HepG2 (cell line): ENCODE results near the gene RSPH9. TPM values are rescaled to one million over a fixed set of nuclear protein-coding genes. Genes with fewer than 3 reads are reported as not detected.

Experiments
- ATRX ChIP-seq: sonication (generic); formaldehyde crosslinking; IDR thresholded peaks from 2 replicates; pipeline ENCODE4 v1.4.0; 2020; ENCODE audit warnings: missing genetic modification reagents, borderline replicate concordance
- MEF2D ChIP-seq: sonication (generic); formaldehyde crosslinking; IDR thresholded peaks from 2 replicates; pipeline ENCODE4 v1.5.1; 2020; ENCODE audit warnings: mild to moderate bottlenecking, missing genetic modification reagents
- PITX1 ChIP-seq: sonication (generic); formaldehyde crosslinking; IDR thresholded peaks from 2 replicates; pipeline ENCODE4 v1.5.1; 2020; ENCODE audit warnings: mild to moderate bottlenecking, missing genetic modification reagents
- SOX6 ChIP-seq, 2 experiments: fragments of 450-650 bp in 1 of 2; sonication (generic) in 1 of 2; formaldehyde crosslinking in 1 of 2; IDR thresholded peaks; 2 replicates each; pipeline versions ENCODE4 v1.4.0 to v1.6.1; 2017 to 2020; ENCODE audit warnings: antibody characterized with exemption in 1 of 2, mild to moderate bottlenecking in 1 of 2, missing genetic modification reagents in 1 of 2
- TCF7 ChIP-seq: sonication (generic); IDR thresholded peaks from 2 replicates; pipeline ENCODE4 v1.6.1; 2016; ENCODE audit warnings: antibody characterized with exemption, low read depth
- TEAD3 ChIP-seq: optimal IDR thresholded peaks from 2 replicates; pipeline ENCODE3; 2016; ENCODE audit warnings: borderline replicate concordance
- ZBTB20 ChIP-seq: sonication (generic); formaldehyde crosslinking; IDR thresholded peaks from 2 replicates; pipeline ENCODE4 v1.8.1; 2023; ENCODE audit warnings: missing genetic modification reagents, low read depth, mild to moderate bottlenecking, borderline replicate concordance
- ZBTB42 ChIP-seq: sonication (generic); formaldehyde crosslinking; IDR thresholded peaks from 2 replicates; pipeline ENCODE4 v1.5.0; 2020; ENCODE audit warnings: mild to moderate bottlenecking, missing genetic modification reagents
- ZBTB8A ChIP-seq: sonication (generic); formaldehyde crosslinking; IDR thresholded peaks from 2 replicates; pipeline ENCODE4 v1.4.0; 2020; ENCODE audit warnings: mild to moderate bottlenecking, low read depth, missing genetic modification reagents, borderline replicate concordance
- ZNF431 ChIP-seq: sonication (generic); formaldehyde crosslinking; IDR thresholded peaks from 2 replicates; pipeline ENCODE4 v1.9.0; 2022; ENCODE audit warnings: missing genetic modification reagents, low read depth, mild to moderate bottlenecking, borderline replicate concordance
- ZSCAN21 ChIP-seq: sonication (generic); formaldehyde crosslinking; IDR thresholded peaks from 2 replicates; pipeline ENCODE4 v1.8.0; 2022; ENCODE audit warnings: mild to moderate bottlenecking, missing genetic modification reagents, moderate library complexity, borderline replicate concordance
- polyA plus RNA-seq, 8 experiments: library from polyadenylated mRNA; depleted of rRNA in 3 of 8; stranded (reverse) in 7 of 8; unstranded in 1 of 8; fragments of >200 nt; fragmentation: Illumina TruSeq in 4 of 8; extraction: Trizol in 4 of 8; gene quantifications; 2 replicates each; pipeline versions ENCODE4 v1.2.1 to v1.2.3, GENCODE V29; 2011 to 2016; ENCODE audit warnings: low read depth in 4 of 8, missing spikeins in 1 of 8, mixed read lengths in 1 of 8; ENCODE audit not compliant: insufficient read depth in 1 of 8
- total RNA-seq, 5 experiments: library from RNA; depleted of rRNA; stranded (reverse); fragments of >200 nt; fragmentation: Illumina TruSeq; extraction: Trizol; gene quantifications; 2 replicates each; pipeline ENCODE4 v1.2.3, GENCODE V29; 2016; ENCODE audit warnings: low read depth in 1 of 5
- TF ChIP-seq, protein P1 (sequence below): sonication (generic); formaldehyde crosslinking; IDR thresholded peaks from 2 replicates; pipeline ENCODE4 v1.4.0; 2020; ENCODE audit warnings: missing genetic modification reagents
- TF ChIP-seq, protein P2 (sequence below): sonication (generic); formaldehyde crosslinking; conservative IDR thresholded peaks from 2 replicates; pipeline ENCODE4 v1.8.0; 2022; ENCODE audit warnings: low read depth, missing genetic modification reagents
- TF ChIP-seq, protein P3 (sequence below): sonication (generic); formaldehyde crosslinking; IDR thresholded peaks from 2 replicates; pipeline ENCODE4 v1.4.0; 2020; ENCODE audit warnings: missing genetic modification reagents
- TF ChIP-seq, protein P4 (sequence below): sonication (generic); formaldehyde crosslinking; IDR thresholded peaks from 2 replicates; pipeline ENCODE4 v1.8.0; 2022; ENCODE audit warnings: low read depth, missing genetic modification reagents
- TF ChIP-seq, protein P5 (sequence below): sonication (generic); formaldehyde crosslinking; IDR thresholded peaks from 2 replicates; pipeline ENCODE4 v1.5.1; 2020; ENCODE audit warnings: missing genetic modification reagents, mild to moderate bottlenecking, borderline replicate concordance

RSPH9 gene
- total and polyA plus RNA-seq, 2 of the 13 experiments (the other 11 are each of a cell fraction or from before 2014, with no cell fraction given) = 0.04 TPM; not detected in 1

DNA sequence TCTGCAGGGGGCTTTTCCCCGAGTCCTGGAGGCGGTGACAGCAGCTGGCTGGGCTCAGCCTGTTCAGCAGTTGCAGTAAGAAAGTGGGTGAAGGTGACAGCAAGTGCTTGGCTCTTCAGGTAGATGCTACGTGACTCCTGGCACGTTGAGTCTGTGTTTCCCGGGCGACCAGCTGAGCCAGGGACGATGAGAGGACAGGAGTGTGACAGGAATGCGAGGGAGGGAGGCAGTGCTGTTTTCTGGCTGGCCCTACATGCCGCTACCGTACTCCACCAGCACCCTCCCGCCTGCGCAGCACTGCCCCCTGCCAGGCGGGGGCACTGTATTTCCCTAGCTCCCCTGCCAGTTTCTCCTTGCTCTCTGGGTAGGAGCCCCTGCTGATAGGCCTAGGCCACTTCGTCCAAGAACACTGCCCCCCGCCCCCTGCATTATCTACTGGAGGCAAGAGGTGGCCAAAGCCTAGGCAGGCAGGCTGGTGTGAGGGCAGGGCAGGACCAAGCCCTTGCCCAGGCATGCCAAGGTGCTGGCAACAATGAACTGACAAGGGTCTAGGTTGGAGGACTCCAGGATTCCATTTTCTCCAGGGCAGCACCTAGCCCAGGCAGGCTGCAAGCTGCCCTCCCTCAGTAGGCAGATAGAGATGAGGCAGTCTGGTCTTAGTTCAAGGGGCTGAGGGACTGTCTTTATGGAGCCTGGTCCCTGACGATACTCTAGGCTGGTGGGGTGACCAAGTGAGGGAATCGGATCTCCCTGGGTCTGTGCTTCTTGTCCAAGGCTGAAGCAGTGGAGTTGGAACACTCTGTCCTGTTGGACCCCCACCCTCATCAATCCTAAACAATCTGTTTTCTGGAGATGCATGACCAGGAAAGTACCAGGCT, 23.6 kb downstream of the RSPH9 start (continued):
- TF ChIP-seq, protein P1, sequence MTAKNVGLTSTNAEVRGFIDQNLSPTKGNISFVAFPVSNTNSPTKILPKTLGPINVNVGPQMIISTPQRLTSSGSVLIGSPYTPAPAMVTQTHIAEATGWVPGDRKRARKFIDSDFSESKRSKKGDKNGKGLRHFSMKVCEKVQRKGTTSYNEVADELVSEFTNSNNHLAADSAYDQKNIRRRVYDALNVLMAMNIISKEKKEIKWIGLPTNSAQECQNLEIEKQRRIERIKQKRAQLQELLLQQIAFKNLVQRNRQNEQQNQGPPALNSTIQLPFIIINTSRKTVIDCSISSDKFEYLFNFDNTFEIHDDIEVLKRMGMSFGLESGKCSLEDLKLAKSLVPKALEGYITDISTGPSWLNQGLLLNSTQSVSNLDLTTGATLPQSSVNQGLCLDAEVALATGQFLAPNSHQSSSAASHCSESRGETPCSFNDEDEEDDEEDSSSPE (CRISPR knock-in tag) = no peak
- TF ChIP-seq ZSCAN21 (CRISPR knock-in tag) = peak; percentile 93; the same call in 1 of the 2 replicates
- peak; percentile 95 for TF ChIP-seq TEAD3 (CRISPR knock-in tag)
- TF ChIP-seq, protein P2, sequence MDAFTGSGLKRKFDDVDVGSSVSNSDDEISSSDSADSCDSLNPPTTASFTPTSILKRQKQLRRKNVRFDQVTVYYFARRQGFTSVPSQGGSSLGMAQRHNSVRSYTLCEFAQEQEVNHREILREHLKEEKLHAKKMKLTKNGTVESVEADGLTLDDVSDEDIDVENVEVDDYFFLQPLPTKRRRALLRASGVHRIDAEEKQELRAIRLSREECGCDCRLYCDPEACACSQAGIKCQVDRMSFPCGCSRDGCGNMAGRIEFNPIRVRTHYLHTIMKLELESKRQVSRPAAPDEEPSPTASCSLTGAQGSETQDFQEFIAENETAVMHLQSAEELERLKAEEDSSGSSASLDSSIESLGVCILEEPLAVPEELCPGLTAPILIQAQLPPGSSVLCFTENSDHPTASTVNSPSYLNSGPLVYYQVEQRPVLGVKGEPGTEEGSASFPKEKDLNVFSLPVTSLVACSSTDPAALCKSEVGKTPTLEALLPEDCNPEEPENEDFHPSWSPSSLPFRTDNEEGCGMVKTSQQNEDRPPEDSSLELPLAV (CRISPR knock-in tag) = no peak
- TF ChIP-seq, protein P3, sequence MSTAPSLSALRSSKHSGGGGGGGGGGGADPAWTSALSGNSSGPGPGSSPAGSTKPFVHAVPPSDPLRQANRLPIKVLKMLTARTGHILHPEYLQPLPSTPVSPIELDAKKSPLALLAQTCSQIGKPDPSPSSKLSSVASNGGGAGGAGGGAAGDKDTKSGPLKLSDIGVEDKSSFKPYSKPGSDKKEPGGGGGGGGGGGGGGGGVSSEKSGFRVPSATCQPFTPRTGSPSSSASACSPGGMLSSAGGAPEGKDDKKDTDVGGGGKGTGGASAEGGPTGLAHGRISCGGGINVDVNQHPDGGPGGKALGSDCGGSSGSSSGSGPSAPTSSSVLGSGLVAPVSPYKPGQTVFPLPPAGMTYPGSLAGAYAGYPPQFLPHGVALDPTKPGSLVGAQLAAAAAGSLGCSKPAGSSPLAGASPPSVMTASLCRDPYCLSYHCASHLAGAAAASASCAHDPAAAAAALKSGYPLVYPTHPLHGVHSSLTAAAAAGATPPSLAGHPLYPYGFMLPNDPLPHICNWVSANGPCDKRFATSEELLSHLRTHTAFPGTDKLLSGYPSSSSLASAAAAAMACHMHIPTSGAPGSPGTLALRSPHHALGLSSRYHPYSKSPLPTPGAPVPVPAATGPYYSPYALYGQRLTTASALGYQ = peak; percentile 56; the same call in 1 of the 2 replicates
- TF ChIP-seq SOX6 (IDR thresholded peaks at IDR 0.05) = no peak
- TF ChIP-seq SOX6 (CRISPR knock-in tag; IDR thresholded peaks at IDR 0.05) = peak; percentile 31
- peak; percentile 70; the same call in 1 of the 2 replicates for TF ChIP-seq ZBTB20 (CRISPR knock-in tag)
- TF ChIP-seq ATRX (CRISPR knock-in tag) = no peak
- TF ChIP-seq, protein P4, sequence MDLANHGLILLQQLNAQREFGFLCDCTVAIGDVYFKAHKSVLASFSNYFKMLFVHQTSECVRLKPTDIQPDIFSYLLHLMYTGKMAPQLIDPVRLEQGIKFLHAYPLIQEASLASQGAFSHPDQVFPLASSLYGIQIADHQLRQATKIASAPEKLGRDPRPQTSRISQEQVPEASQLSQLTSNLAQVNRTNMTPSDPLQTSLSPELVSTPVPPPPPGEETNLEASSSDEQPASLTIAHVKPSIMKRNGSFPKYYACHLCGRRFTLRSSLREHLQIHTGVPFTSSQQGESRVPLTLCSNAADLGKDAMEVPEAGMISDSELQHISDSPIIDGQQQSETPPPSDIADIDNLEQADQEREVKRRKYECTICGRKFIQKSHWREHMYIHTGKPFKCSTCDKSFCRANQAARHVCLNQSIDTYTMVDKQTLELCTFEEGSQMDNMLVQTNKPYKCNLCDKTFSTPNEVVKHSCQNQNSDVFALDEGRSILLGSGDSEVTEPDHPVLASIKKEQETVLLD = no peak
- peak; percentile 81; the same call in 1 of the 2 replicates for TF ChIP-seq PITX1 (CRISPR knock-in tag)
- TF ChIP-seq TCF7 = peak; percentile 14; the same call in 1 of the 2 replicates
- TF ChIP-seq ZBTB42 = no peak
- peak; percentile 60; the same call in 1 of the 2 replicates for TF ChIP-seq MEF2D (CRISPR knock-in tag)
- TF ChIP-seq, protein P5, sequence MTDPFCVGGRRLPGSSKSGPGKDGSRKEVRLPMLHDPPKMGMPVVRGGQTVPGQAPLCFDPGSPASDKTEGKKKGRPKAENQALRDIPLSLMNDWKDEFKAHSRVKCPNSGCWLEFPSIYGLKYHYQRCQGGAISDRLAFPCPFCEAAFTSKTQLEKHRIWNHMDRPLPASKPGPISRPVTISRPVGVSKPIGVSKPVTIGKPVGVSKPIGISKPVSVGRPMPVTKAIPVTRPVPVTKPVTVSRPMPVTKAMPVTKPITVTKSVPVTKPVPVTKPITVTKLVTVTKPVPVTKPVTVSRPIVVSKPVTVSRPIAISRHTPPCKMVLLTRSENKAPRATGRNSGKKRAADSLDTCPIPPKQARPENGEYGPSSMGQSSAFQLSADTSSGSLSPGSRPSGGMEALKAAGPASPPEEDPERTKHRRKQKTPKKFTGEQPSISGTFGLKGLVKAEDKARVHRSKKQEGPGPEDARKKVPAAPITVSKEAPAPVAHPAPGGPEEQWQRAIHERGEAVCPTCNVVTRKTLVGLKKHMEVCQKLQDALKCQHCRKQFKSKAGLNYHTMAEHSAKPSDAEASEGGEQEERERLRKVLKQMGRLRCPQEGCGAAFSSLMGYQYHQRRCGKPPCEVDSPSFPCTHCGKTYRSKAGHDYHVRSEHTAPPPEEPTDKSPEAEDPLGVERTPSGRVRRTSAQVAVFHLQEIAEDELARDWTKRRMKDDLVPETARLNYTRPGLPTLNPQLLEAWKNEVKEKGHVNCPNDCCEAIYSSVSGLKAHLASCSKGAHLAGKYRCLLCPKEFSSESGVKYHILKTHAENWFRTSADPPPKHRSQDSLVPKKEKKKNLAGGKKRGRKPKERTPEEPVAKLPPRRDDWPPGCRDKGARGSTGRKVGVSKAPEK = 0 out of 2 replicates have a peak, but pooled peaks have one; percentile 83
- peak; percentile 81 for TF ChIP-seq ZNF431 (CRISPR knock-in tag)
- TF ChIP-seq ZBTB8A (CRISPR knock-in tag) = no peak
